Rectal smooth muscle tissue (tissue), 1 donor: ENCODE results near the gene FBRSL1.

Experiments
- H3K27ac ChIP-seq: one replicate; pipeline ENCODE4 v1.7.0; 2013; ENCODE audit warnings: low read depth, low read length, inconsistent platforms
- H3K27me3 ChIP-seq: one replicate; pipeline ENCODE4 v1.7.0; 2013; ENCODE audit warnings: low read length; ENCODE audit not compliant: control insufficient read depth, insufficient read depth
- H3K36me3 ChIP-seq: one replicate; pipeline ENCODE4 v1.7.0; 2013; ENCODE audit warnings: low read length; ENCODE audit not compliant: control insufficient read depth, insufficient read depth
- H3K4me1 ChIP-seq: one replicate; pipeline ENCODE4 v1.7.0; 2013; ENCODE audit warnings: low read length; ENCODE audit not compliant: control insufficient read depth, insufficient read depth
- H3K4me3 ChIP-seq: one replicate; pipeline ENCODE4 v1.7.0; 2013; ENCODE audit warnings: low read length
- H3K9ac ChIP-seq: one replicate; pipeline ENCODE4 v1.7.0; 2013; ENCODE audit warnings: low read length

The FBRSL1 gene

DNA sequence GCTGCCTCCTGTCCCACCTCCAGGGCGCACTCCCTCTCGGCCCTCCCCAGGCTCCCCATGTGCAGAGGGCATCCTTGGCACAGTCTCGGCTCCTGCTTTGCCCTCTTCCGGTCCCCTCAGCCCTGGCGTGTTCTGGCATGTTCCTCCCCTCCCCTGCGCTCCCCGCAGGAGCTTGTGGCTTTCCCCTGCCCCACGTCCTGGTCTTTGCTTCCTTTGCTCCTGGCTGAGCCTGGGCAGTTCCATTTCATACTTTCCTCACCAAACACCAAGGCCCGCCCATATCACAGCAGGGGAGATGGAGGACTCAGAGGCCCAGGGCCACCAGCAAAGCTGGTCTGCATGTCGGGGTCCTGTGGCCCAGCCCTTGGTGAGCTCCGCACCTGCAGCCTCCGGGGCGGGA lies 56.0 kb downstream of the FBRSL1 start:
- no peaks in the 10 kb centered on the region for H3K27me3 ChIP-seq
- H3K36me3 ChIP-seq = no peaks in the 10 kb centered on the region
- no peak overlapping the region for H3K9ac ChIP-seq
- no peak overlapping the region for H3K4me3 ChIP-seq
- H3K27ac ChIP-seq = no peak overlapping the region
- no peaks in the 10 kb centered on the region for H3K4me1 ChIP-seq

DNA sequence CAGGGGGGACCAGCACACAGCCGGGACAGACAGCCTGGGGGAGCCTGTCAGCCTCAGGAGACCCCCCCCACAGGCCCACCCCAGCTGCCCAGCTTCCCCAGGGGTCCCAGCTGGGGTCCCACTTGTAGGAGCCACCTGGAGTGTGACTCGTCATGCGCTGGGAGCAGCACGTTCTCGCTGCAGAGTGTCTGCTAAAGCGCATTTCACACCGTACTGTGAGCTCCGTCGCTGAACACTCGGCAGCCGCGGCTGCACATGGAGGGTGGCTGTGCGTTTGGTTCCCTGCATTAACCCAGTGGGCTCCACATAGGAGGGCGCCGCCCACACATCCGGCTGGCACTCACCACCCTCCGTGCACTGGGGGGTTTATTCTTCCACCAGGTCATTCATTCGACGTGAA lies 56.7 kb downstream of the FBRSL1 start:
- no peak overlapping the region for H3K27ac ChIP-seq
- no peak overlapping the region for H3K4me3 ChIP-seq
- H3K4me1 ChIP-seq = no peaks in the 10 kb centered on the region
- H3K27me3 ChIP-seq = no peaks in the 10 kb centered on the region
- no peaks in the 10 kb centered on the region for H3K36me3 ChIP-seq
- H3K9ac ChIP-seq = no peak overlapping the region

DNA sequence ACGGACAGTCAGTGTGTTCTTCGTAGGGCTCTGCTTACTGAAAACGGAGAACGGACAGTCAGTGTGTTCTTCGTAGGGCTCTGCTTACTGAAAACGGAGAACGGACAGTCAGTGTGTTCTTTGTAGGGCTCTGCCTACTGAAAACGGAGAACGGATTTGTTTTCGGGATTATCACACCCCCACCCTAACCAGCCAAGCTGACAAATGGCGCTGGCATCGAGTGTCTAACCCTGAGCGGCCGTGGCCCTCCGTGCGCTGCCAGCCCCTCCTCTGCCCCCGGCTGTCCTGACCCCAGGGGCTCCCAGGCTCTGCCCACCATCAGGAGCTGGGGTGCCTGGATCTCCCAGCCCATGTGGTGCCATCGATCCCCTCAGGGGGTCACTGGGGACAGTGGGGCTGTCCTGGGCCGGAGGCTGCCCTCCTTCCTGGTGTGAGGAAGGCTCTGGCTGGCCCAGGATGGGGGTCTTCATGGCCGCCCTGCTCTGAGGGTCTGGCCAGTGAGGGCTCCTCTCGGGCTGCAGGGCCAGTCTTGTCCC lies 57.3 kb downstream of the FBRSL1 start:
- Histone ChIP-seq H3K36me3 (no peaks in the 10 kb centered on the region), H3K27me3 (no peaks in the 10 kb centered on the region), H3K4me1 (no peaks in the 10 kb centered on the region), H3K4me3 (no peak overlapping the region), H3K27ac (no peak overlapping the region), H3K9ac (no peak overlapping the region)

DNA sequence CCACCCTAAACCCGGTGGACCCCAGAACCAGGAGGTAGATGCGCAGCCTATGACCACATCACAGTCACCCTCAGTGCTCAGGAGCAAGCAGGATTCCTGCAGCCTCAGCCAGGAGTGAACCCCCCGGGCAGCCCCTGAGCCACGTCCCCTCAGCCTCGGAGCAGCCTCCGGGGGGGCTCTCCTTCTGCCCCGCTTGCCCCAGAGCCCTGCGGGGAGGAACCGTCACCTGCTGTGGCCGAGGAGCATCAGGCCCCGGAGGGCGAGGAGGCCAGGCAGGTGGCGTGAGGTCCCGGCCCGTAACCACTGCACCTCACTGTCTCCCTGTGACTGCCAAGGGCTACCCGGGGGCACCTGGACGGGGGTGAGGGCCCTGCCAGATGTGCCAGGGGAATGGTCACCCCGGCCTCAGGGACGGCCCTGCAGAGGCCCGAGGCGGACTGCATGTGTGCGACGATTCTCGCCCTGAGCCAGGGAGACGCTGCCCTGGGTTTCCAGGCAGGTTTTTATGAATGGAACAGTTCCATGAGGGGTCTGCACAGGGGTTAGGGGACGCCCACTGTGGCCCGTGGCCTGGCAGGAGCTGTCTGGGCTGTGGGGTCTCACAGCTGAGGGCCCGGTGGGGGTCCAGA lies 58.6 kb downstream of the FBRSL1 start:
- no peak overlapping the region for H3K4me3 ChIP-seq
- no peaks in the 10 kb centered on the region for H3K4me1 ChIP-seq
- no peaks in the 10 kb centered on the region for H3K27me3 ChIP-seq
- no peak overlapping the region for H3K9ac ChIP-seq
- no peak overlapping the region for H3K27ac ChIP-seq
- no peaks in the 10 kb centered on the region for H3K36me3 ChIP-seq

DNA sequence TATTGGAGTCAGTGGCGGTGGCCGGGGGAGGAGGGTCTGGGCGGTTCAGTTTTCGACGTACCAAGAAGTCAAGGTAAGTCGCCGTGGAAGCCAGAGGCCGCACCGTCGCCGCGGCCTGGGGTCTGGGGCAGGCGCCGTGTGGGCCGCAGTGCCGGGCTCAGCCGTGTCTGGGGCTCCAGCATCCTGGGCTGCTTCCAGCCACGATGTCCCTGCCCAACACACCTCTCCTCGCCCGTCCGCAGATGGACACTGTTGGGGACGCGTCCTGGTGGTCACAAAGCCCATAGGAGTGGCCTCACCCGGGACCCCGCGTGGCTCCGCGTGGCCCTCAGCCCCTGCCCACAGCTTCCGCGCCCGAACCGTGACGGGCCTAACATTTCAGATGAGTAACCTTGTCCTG lies 59.1 kb downstream of the FBRSL1 start:
- H3K4me1 ChIP-seq = no peaks in the 10 kb centered on the region
- no peaks in the 10 kb centered on the region for H3K27me3 ChIP-seq
- H3K9ac ChIP-seq = no peak overlapping the region
- no peaks in the 10 kb centered on the region for H3K36me3 ChIP-seq
- no peak overlapping the region for H3K4me3 ChIP-seq
- no peak overlapping the region for H3K27ac ChIP-seq

DNA sequence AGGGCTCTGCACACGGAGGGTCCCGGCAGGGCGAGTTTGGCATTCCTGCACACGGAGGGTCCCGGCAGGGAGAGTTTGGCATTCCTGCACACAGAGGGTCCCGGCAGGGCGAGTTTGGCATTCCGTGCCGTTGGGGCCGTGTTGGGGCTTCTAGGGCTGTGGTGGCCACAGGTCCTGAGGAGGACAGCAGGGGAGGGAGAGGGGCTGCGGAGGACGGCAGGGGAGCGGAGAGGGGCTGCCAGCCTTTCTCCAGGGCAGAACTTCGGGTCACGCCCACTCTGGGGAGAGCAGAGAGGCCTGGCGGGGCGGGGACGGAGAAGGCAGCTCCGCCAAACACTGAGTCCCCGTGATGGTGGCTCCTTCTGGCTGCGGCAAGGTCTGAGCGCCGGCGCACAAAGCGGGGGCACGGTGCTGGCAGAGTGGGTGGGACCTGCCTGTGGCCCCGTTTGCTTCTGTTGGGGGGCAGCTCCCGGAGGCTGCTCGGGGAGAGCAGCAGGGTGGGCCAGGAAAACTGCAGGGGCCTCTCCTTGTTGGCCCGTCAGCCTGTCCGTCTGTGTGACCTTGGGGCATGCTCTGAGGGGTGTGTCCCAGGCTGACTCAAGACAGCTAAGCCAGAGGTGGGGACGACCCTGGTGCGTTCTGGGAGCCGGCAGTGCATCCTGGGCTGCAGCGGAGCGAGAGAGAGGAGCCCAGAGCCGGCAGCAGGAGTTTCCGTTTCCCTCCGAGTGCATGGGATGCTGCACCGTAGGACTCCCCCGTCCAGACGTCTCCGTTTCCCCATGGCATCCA lies 60.3 kb downstream of the FBRSL1 start:
- no peak overlapping the region for H3K4me3 ChIP-seq
- H3K27ac ChIP-seq = no peak overlapping the region
- no peaks in the 10 kb centered on the region for H3K27me3 ChIP-seq
- H3K4me1 ChIP-seq = no peaks in the 10 kb centered on the region
- no peak overlapping the region for H3K9ac ChIP-seq
- H3K36me3 ChIP-seq = no peaks in the 10 kb centered on the region

DNA sequence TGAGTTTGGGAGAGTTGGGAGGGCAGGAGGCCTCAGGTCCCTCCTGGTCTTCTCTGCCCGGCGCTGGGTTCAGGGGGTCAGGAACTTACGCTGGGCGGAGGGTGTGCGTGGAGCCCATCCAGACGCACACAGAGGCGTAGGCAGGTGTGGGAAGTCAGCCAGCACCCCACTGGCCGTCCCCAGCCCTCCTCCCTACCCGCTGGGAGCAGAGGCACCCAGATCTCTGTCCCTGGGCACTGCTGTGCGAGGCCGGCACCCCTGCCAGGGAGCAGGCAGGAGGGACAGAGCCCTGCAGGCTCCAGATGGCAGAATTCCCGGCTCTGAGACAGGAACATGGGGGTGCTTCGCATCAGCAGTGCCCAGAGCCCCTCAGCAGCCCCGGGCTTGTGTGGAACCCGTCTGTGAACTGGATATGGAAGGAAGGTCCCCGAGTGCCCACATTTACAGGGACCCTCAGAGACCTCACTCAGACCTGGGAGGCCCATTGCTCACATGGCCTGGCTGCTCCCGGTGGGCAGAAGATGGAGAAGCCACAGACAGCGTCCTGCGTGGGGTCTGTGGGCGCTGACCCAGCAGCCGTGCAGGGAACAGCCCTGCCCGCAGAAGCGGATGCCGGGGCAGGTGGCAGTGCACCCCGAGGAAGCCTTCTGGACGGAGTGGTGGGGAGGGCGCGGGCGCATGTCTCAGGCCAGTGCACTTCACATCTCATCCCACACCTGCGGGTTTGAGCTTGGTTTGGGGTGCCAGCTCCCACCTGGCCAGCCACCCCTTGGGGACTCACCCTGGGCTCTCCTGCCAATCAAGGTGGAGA lies 61.1 kb downstream of the FBRSL1 start:
- Histone ChIP-seq H3K36me3 (no peaks in the 10 kb centered on the region), H3K4me3 (no peak overlapping the region), H3K9ac (no peak overlapping the region), H3K27me3 (no peaks in the 10 kb centered on the region), H3K4me1 (no peaks in the 10 kb centered on the region), H3K27ac (no peak overlapping the region)

DNA sequence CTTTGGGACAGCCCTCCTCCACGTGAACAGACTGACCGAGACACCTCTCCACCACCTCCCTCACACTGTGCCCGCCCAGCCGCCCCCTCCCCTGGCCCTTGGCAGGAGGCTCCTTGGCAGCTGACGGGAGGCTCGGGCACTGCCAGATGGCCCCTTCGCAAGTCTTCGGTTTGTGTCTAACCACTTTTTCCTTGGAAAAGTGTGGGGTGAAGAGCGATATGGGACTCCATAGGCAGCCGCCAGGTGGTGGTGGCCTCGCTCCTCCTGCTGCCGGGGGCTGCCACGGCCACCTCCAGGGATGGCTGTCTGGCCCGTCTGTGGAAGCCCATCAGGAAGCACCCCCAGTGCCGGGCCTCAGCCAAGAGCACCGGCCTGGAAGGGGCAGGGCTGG lies 61.7 kb downstream of the FBRSL1 start:
- H3K36me3 ChIP-seq = no peaks in the 10 kb centered on the region
- no peaks in the 10 kb centered on the region for H3K4me1 ChIP-seq
- H3K27ac ChIP-seq = no peak overlapping the region
- no peak overlapping the region for H3K9ac ChIP-seq
- H3K4me3 ChIP-seq = no peak overlapping the region
- H3K27me3 ChIP-seq = no peaks in the 10 kb centered on the region

DNA sequence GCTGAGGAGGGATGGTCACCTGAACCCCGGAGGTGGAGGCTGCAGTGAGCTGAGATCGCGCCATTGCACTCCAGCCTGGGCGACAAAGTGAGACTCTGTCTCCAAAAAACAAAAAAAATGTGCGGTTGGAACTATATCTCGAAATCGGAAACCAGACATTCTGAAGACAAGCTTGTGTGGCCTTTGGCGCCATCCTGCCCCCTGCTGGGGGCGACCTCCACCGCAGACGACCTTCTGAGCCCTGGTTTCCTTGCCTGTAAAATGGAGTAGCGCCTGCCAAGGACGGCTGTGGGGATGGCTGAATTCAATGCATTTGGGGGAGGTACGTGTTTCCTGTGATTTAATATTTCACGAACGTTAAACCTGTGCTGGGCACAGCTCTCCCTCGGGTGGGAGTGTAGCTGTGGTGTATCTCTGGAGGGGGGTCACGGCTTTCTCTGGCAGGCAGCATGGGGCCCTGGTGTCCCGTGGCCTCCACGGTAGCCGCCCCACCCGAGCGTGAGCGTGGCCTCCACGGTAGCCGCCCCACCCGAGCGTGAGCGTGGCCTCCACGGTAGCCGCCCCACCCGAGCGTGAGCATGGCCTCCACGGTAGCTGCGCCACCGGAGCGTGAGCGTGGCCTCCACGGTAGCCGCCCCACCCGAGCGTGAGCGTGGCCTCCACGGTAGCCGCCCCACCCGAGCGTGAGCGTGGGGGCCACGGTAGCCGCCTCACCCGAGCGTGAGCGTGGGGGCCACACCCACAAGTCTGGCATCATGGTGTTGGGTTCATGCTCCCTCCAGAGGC lies 65.1 kb downstream of the FBRSL1 start:
- Histone ChIP-seq H3K27me3 (no peaks in the 10 kb centered on the region), H3K4me3 (no peak overlapping the region), H3K27ac (no peak overlapping the region), H3K4me1 (no peaks in the 10 kb centered on the region), H3K9ac (no peak overlapping the region), H3K36me3 (no peaks in the 10 kb centered on the region)

DNA sequence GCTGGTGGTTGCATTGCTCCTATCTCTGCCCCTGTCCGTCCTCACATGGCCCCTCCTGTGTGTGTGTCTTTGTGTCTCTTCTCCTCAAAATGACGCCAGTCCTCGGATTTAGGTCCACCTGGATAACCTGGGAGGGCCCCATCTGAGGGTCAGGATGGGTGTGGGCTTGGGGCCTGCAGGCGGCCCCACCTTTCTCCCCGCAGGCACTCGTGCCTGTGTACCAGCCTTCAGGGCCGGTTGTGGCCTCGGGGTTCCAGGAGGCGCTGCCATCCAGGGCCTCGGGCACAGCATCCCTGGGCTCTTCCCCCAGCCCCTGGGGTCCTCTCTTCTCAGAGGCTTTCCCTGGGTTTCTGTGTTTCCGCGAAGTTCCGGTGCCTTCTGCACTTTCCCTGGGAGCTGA lies 65.7 kb downstream of the FBRSL1 start:
- Histone ChIP-seq H3K4me1 (peaks cover 1% of the 10 kb centered on the region), H3K27ac (no peak overlapping the region), H3K4me3 (no peak overlapping the region), H3K36me3 (no peaks in the 10 kb centered on the region), H3K9ac (no peak overlapping the region), H3K27me3 (no peaks in the 10 kb centered on the region)

DNA sequence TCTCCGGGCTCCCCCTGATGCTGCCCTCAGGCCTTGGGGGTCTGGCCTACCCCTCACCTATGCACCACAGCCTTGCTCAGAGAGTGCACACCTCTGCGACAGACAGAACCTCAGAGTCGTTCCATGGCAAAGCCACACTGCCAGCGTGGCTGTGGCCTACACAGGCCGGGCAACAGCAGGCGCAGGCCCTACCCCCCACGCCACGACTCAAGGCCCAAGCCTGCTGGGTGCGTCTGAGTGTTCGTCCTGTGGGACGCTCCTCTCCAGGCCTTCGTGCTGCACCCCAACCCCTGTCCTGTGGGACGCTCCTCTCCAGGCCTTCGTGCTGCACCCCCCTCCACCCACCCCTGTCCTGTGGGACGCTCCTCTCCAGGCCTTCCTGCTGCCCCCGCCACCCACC lies 66.3 kb downstream of the FBRSL1 start:
- no peak overlapping the region for H3K27ac ChIP-seq
- H3K36me3 ChIP-seq = no peaks in the 10 kb centered on the region
- H3K27me3 ChIP-seq = no peaks in the 10 kb centered on the region
- H3K9ac ChIP-seq = no peak overlapping the region
- peaks cover 4% of the 10 kb centered on the region for H3K4me1 ChIP-seq
- H3K4me3 ChIP-seq = no peak overlapping the region

DNA sequence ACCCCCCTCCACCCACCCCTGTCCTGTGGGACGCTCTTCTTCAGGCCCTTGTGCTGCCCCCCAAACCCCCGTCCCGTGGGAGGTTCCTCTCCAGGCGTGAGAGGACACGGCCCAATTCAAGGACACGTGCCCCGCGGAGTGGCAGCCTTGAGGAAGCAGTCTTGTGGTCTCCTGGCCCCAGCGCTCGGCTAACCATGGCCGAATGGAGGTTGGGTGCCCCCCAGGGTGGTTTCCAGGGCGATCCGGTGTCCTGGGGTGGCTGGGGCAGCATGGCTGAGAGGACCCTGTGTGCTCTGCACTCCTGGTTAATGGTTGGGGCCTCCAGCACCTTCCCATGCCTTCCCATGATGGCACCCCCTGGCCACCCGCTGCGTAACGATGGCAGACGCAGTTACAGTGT lies 66.8 kb downstream of the FBRSL1 start:
- Histone ChIP-seq H3K9ac (no peak overlapping the region), H3K4me1 (peaks cover 4% of the 10 kb centered on the region), H3K4me3 (no peak overlapping the region), H3K27ac (no peak overlapping the region), H3K36me3 (no peaks in the 10 kb centered on the region), H3K27me3 (no peaks in the 10 kb centered on the region)
